H1 (cell line): ENCODE results near the gene MITF. TPM values are rescaled to one million over a fixed set of nuclear protein-coding genes. Genes with fewer than 3 reads are reported as not detected.

Source experiments
- CTCF ChIA-PET: fragments of 300-600 bp; sonication (Branson Sonifier 250); formaldehyde crosslinking; loops from one replicate; lab custom pipeline; 2021; ENCODE audit not compliant: partially characterized antibody; lab: Charles Lee
- POLR2A ChIA-PET: fragments of 300-600 bp; sonication (Branson Sonifier 250); formaldehyde crosslinking; loops from one replicate; lab custom pipeline; 2021; ENCODE audit warnings: inconsistent platforms; ENCODE audit not compliant: partially characterized antibody; lab: Charles Lee
- DNase-seq, 2 experiments: peaks; one replicate each; pipeline versions ENCODE4 v3.0.0 to v3.0.0-alpha.2; 2010 to 2022; ENCODE audit warnings: low spot score in 2 of 2, low read depth in 1 of 2, mixed read lengths in 1 of 2
- FAIRE-seq: peaks from 2 replicates; lab custom pipeline; 2011; peaks lifted over from hg19 to GRCh38; lab: Jason Lieb, UNC
- H2AFZ ChIP-seq: 2 replicates; pipeline ENCODE4 v1.8.1; 2012; ENCODE audit warnings: low read length, inconsistent platforms
- H2AK5ac ChIP-seq: 2 replicates; pipeline ENCODE4 v1.6.1; 2013; ENCODE audit warnings: low read depth, low read length
- H2BK120ac ChIP-seq: replicated peaks from 2 replicates; pipeline ENCODE3; 2013; ENCODE audit warnings: low read depth, low read length, inconsistent platforms
- H2BK12ac ChIP-seq: 2 replicates; pipeline ENCODE4 v1.6.1; 2013; ENCODE audit warnings: low read depth, low read length
- H2BK15ac ChIP-seq: 2 replicates; pipeline ENCODE4 v1.6.1; 2013; ENCODE audit warnings: low read length
- H2BK20ac ChIP-seq: 2 replicates; pipeline ENCODE4 v1.6.1; 2013; ENCODE audit warnings: low read length
- H2BK5ac ChIP-seq: 2 replicates; pipeline ENCODE4 v1.6.1; 2013; ENCODE audit warnings: low read depth, low read length
- H3K14ac ChIP-seq: 2 replicates; pipeline ENCODE4 v1.6.1; 2013; ENCODE audit warnings: inconsistent platforms; ENCODE audit not compliant: insufficient read length
- H3K18ac ChIP-seq: 2 replicates; pipeline ENCODE4 v1.6.1; 2013; ENCODE audit warnings: low read length; ENCODE audit errors: extremely low read depth
- H3K23ac ChIP-seq: 2 replicates; pipeline ENCODE4 v1.6.1; 2013; ENCODE audit warnings: inconsistent platforms; ENCODE audit not compliant: insufficient read length
- H3K23me2 ChIP-seq: 2 replicates; pipeline ENCODE4 v1.6.1; 2013; ENCODE audit warnings: low read depth, low read length
- H3K27ac ChIP-seq: 2 replicates; pipeline ENCODE4 v1.6.1; 2011; ENCODE audit warnings: low read depth, low read length, inconsistent platforms
- H3K27me3 ChIP-seq, 4 experiments: replicated peaks in 1 of 4; 1 replicate in 1 of 4; 2 replicates in 3 of 4; pipeline versions ENCODE4 v1.6.1 to v1.8.1; 2011 to 2013; ENCODE audit warnings: low read length in 3 of 4, mild to moderate bottlenecking in 3 of 4, inconsistent platforms in 2 of 4, mixed read lengths in 2 of 4, moderate library complexity in 1 of 4; ENCODE audit not compliant: control insufficient read depth in 3 of 4, insufficient read depth in 3 of 4; ENCODE audit errors: extremely low read depth in 1 of 4
- H3K36me3 ChIP-seq, 4 experiments: 2 replicates each; pipeline versions ENCODE4 v1.6.1 to v1.8.1; 2011 to 2013; ENCODE audit warnings: mild to moderate bottlenecking in 4 of 4, low read length in 3 of 4, moderate library complexity in 2 of 4, control low read depth in 1 of 4, inconsistent platforms in 1 of 4; ENCODE audit not compliant: insufficient read depth in 4 of 4, control insufficient read depth in 2 of 4
- H3K4ac ChIP-seq: replicated peaks from 2 replicates; pipeline ENCODE3; 2013; ENCODE audit warnings: low read length, low read depth, mixed read lengths, inconsistent platforms; ENCODE audit not compliant: insufficient read length
- H3K4me1 ChIP-seq, 4 experiments: replicated peaks in 1 of 4; 1 replicate in 1 of 4; 2 replicates in 3 of 4; pipeline versions ENCODE4 v1.6.1 to v1.8.1; 2011 to 2013; ENCODE audit warnings: low read length in 3 of 4, inconsistent platforms in 2 of 4, mixed read lengths in 1 of 4; ENCODE audit not compliant: insufficient read depth in 4 of 4, control insufficient read depth in 3 of 4
- H3K4me2 ChIP-seq, 2 experiments: 2 replicates each; pipeline versions ENCODE4 v1.6.1 to v1.8.1; 2011 to 2013; ENCODE audit warnings: low read depth in 2 of 2, low read length in 2 of 2, control low read depth in 1 of 2, inconsistent platforms in 1 of 2, mild to moderate bottlenecking in 1 of 2; ENCODE audit not compliant: insufficient read depth in 1 of 2
- H3K4me3 ChIP-seq, 4 experiments: fragments of 200-600, 300-600 bp in 1 of 4; sonication (generic), shearing (Covaris generic), sonication (Bioruptor Twin) in 1 of 4; 2 replicates each; pipeline versions ENCODE4 v1.5.1 to v1.8.1; 2011 to 2016; ENCODE audit warnings: low read length in 4 of 4, low read depth in 3 of 4, control low read depth in 2 of 4, inconsistent platforms in 2 of 4, mild to moderate bottlenecking in 2 of 4, mixed read lengths in 1 of 4, moderate library complexity in 1 of 4; ENCODE audit not compliant: insufficient read depth in 2 of 4; ENCODE audit errors: extremely low read depth in 1 of 4
- H3K56ac ChIP-seq: replicated peaks from 2 replicates; pipeline ENCODE3; 2013; ENCODE audit warnings: low read depth, mild to moderate bottlenecking, mixed read lengths, low read length, inconsistent platforms; ENCODE audit not compliant: insufficient read length
- H3K79me1 ChIP-seq: 2 replicates; pipeline ENCODE4 v1.6.1; 2013; ENCODE audit warnings: low read depth, low read length, control low read depth
- H3K79me2 ChIP-seq, 2 experiments: 2 replicates each; pipeline versions ENCODE4 v1.6.1 to v1.8.1; 2012 to 2013; ENCODE audit warnings: low read length in 2 of 2, mild to moderate bottlenecking in 2 of 2, inconsistent platforms in 1 of 2; ENCODE audit not compliant: insufficient read depth in 2 of 2, control insufficient read depth in 1 of 2
- H3K9ac ChIP-seq, 4 experiments: replicated peaks in 1 of 4; 1 replicate in 1 of 4; 2 replicates in 3 of 4; pipeline versions ENCODE4 v1.6.1 to v1.8.1; 2011 to 2013; ENCODE audit warnings: low read depth in 3 of 4, low read length in 3 of 4, control low read depth in 2 of 4, mild to moderate bottlenecking in 2 of 4, moderate library complexity in 2 of 4, inconsistent platforms in 1 of 4; ENCODE audit errors: extremely low read depth in 1 of 4
- H3K9me3 ChIP-seq, 2 experiments: 2 replicates each; pipeline versions ENCODE4 v1.6.1 to v1.8.1; 2012 to 2013; ENCODE audit warnings: mild to moderate bottlenecking in 2 of 2, moderate library complexity in 2 of 2, control low read depth in 1 of 2, inconsistent platforms in 1 of 2, low read depth in 1 of 2, low read length in 1 of 2, mixed read lengths in 1 of 2; ENCODE audit not compliant: insufficient read depth in 2 of 2
- H4K20me1 ChIP-seq, 2 experiments: replicated peaks in 1 of 2; 2 replicates each; pipeline versions ENCODE3 to v1.8.1; 2011 to 2013; ENCODE audit warnings: inconsistent platforms in 2 of 2, low read length in 2 of 2, mild to moderate bottlenecking in 1 of 2; ENCODE audit not compliant: insufficient read depth in 2 of 2, control insufficient read depth in 1 of 2
- H4K5ac ChIP-seq: 2 replicates; pipeline ENCODE4 v1.6.1; 2013; ENCODE audit warnings: low read length, low read depth, mixed read lengths, inconsistent platforms; ENCODE audit not compliant: insufficient read length
- H4K8ac ChIP-seq: 2 replicates; pipeline ENCODE4 v1.8.0; 2013; ENCODE audit warnings: mild to moderate bottlenecking, moderate library complexity, low read length, inconsistent platforms; ENCODE audit not compliant: insufficient read depth; ENCODE audit errors: extremely low read depth
- H4K91ac ChIP-seq: replicated peaks from 2 replicates; pipeline ENCODE3; 2013; ENCODE audit warnings: low read length, mixed read lengths, inconsistent platforms; ENCODE audit not compliant: insufficient read length
- ATF2 ChIP-seq: IDR thresholded peaks from 2 replicates; pipeline ENCODE4 v1.6.1; 2012; ENCODE audit warnings: low read length, inconsistent platforms
- CTBP2 ChIP-seq: IDR thresholded peaks from 2 replicates; pipeline ENCODE4 v1.7.0; 2011; ENCODE audit warnings: borderline replicate concordance, mild to moderate bottlenecking, moderate library complexity, mixed read lengths, low read length; ENCODE audit not compliant: insufficient read depth, insufficient read length
- TCF12 ChIP-seq: IDR thresholded peaks from 2 replicates; pipeline ENCODE4 v1.6.1; 2011; ENCODE audit warnings: low read depth, mild to moderate bottlenecking, low read length
- WGBS, 2 experiments: shearing (Covaris generic) in 1 of 2; methylation state at CpG; one replicate each; pipeline versions ENCODE4 v1.1.6 to v1.1.7; 2013 to 2015; ENCODE audit warnings: low lambda C conversion rate in 2 of 2, mixed read lengths in 2 of 2, inconsistent platforms in 1 of 2, low coverage in 1 of 2, missing lambda C conversion rate in 1 of 2; ENCODE audit not compliant: insufficient replicate concordance in 2 of 2, insufficient coverage in 1 of 2, insufficient read length in 1 of 2; ENCODE audit errors: extremely low coverage in 1 of 2, missing lambda C conversion rate in 1 of 2; 5-methylcytosine and 5-hydroxymethylcytosine counted together
- polyA plus RNA-seq, 7 experiments: library from polyadenylated mRNA; depleted of rRNA in 3 of 7; stranded (reverse) in 5 of 7; unstranded in 2 of 7; fragments of >200 nt in 5 of 7; fragments of 200-250 nt in 2 of 7; gene quantifications; 1 replicate in 5 of 7; 2 replicates in 1 of 7; 4 replicates in 1 of 7; pipeline versions ENCODE4 v1.2.1 to v1.2.3, GENCODE V29; 2011 to 2013; ENCODE audit warnings: missing spikeins in 2 of 7, mixed read lengths in 2 of 7
- total RNA-seq: library from RNA; stranded (reverse); fragmentation: NEBNext Ultra II Directional; extraction: Animal tissue kit (Norgen Biotek cat#: 25700); gene quantifications from 2 replicates; pipeline ENCODE4 v1.2.1, GENCODE V29; 2021

MITF gene
- total and polyA plus RNA-seq, 2 of the 8 experiments (the other 6 are each of a cell fraction or from before 2014, with no cell fraction given): 0.53 to 1.4 TPM

DNA sequence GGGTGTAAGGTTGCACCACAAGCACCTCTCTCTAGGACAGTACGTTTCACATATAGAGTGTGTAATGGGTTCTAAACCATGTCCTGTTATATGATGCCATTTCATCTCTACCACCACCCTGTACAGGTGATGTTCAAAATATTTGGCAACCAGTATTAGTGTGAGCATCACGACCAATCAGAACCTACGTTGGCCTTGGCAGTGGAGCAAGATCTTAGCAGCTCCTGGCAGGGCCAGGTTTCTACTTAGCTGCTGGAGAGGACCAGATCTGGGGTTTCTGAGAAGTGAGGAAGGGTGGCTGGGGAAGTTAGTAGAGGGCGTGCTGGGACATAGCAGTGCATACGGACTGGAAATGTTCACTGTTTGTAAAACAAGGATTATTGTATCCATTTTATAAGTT lies 23.1 kb upstream of the MITF start:
- WGBS, 2 experiments: 75% methylated on average over 5 of the region's 5 CpGs; no CpG with 5 or more reads in 1 of the 2 experiments
- no peak overlapping the region for H2BK20ac ChIP-seq
- TF ChIP-seq CTBP2 (no peak), TCF12 (no peak), ATF2 (no peak)

More for the DNA sequence above, 23.1 kb upstream of the MITF start:
- Histone ChIP-seq H3K56ac (no peak overlapping the region), H3K4me2 (no peak overlapping the region), H4K91ac (no peak overlapping the region), H3K4me1 (peaks cover 0 to 5% (median 2%) of the 10 kb centered on the region in 4 experiments; a peak in 3 of 7 replicates), H3K4ac (no peak overlapping the region), H3K79me1 (no peaks in the 10 kb centered on the region), H3K36me3 (no peaks in the 10 kb centered on the region), H4K8ac (no peak overlapping the region), H3K9ac (no peak overlapping the region), H4K20me1 (no peaks in the 10 kb centered on the region), H3K23ac (no peak overlapping the region), H3K4me3 (no peak overlapping the region), H3K14ac (no peak overlapping the region), H3K27ac (no peak overlapping the region), H2BK120ac (no peak overlapping the region), H2AK5ac (no peak overlapping the region), H2BK15ac (no peak overlapping the region), H2BK5ac (no peak overlapping the region), H3K23me2 (no peaks in the 10 kb centered on the region; the same call in 1 of the 2 replicates), H2BK12ac (no peak overlapping the region), H3K9me3 (no peaks in the 10 kb centered on the region), H3K79me2 (no peaks in the 10 kb centered on the region), H2AFZ (no peak overlapping the region), H3K27me3 (no peaks in the 10 kb centered on the region), H3K18ac (no peak overlapping the region), H4K5ac (no peak overlapping the region)
- CTCF ChIA-PET: no interaction called here
- no peak for FAIRE-seq
- DNase-seq: no peak
- POLR2A ChIA-PET: no interaction called here
